GM12801 (cell line): ENCODE measurements around the gene TCERG1L.

Experiments used
- TF ChIP-seq, protein P1 (sequence below): IDR thresholded peaks from one replicate; pipeline ENCODE4 v1.5.1; 2011; ENCODE audit warnings: control low read depth; ENCODE audit not compliant: insufficient read length; ENCODE audit errors: extremely low read depth

Gene TCERG1L

DNA sequence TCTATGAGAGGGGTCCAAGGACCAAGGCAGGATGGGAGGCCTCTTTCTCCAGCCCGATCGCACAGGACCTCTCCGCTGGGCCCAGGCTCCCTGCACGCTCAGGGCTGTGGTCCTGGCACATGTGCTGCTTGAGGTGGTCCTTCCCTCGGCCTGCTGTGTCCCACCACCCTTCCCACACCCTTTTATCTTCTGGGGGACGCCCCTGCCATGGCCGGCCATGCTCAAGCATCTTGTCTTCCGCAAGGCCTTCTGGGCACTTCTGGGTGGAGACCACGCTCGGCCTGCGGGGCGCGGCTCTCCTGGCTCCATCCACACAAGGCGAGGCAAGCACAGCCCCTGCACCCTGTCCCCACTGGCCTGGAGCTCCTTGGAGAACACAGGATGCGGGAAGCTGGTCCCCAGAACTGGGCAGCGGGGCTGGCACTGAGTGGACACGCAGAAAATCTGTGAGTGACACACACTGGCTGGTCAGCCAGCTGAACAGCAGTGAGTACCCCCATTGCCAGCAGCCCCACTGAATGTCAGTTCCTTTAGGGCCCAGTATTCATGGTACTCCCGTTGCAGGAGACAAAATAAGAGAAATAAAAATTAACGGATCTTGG is 115.9 kb downstream of the TCERG1L start:
- TF ChIP-seq, protein P1, sequence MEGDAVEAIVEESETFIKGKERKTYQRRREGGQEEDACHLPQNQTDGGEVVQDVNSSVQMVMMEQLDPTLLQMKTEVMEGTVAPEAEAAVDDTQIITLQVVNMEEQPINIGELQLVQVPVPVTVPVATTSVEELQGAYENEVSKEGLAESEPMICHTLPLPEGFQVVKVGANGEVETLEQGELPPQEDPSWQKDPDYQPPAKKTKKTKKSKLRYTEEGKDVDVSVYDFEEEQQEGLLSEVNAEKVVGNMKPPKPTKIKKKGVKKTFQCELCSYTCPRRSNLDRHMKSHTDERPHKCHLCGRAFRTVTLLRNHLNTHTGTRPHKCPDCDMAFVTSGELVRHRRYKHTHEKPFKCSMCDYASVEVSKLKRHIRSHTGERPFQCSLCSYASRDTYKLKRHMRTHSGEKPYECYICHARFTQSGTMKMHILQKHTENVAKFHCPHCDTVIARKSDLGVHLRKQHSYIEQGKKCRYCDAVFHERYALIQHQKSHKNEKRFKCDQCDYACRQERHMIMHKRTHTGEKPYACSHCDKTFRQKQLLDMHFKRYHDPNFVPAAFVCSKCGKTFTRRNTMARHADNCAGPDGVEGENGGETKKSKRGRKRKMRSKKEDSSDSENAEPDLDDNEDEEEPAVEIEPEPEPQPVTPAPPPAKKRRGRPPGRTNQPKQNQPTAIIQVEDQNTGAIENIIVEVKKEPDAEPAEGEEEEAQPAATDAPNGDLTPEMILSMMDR, result no peak

DNA sequence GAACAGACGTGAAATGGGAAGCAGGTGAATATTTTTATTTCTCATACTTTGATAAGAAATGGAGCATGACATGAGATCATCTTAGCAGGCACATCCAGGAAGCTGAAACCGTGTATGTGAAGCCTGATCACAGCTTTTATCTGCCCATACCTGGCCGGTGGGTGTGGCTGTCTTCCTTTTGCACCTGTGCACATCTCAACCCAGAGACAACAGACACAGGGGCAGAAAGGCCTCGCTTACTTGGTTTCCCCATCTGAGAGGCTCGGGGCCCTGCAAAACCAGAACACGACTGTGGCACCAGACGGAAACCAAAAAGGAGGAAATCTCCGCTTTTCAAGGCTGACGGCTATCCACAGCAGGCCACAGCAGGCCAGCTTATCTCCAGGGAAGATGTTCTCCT is 116.4 kb downstream of the TCERG1L start:
- TF ChIP-seq, protein P1, result no peak

DNA sequence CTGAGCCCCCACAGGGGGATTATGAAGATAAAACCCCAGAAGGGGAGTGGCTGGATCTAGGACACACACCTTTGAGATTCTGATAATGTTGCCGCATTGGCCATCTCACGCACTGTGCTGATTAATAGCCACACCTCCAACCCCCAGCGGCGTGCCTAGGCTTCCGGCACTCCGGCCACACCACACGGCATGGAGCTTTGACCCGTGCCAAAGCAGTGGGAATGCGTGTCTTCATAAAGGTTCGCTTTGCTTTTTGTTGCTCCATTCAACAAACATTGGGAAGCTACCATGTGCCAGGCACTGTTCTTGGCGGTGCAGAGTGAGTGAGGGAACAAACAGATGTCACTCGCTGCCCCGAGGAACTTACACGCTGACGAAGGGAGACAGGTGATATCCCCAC is 117.6 kb downstream of the TCERG1L start:
- TF ChIP-seq, protein P1, result no peak

DNA sequence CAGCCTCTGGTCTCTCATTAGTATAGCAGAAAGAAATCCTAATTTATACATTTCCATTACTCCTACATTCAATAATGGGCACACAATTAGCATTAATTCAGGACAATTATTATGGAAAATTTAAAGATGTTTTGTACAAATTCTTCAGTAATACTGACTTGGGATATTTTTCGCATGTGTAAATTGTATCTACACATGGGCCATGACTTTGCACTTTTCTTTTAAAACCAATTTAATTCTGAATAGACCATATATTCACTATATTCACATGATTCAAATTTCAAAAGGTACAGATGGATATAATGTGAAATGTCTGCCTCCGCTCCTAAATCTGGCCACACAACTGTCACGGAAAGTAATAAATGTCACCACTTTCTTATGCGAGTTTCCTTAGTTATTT is 123.0 kb downstream of the TCERG1L start:
- TF ChIP-seq, protein P1, result no peak

DNA sequence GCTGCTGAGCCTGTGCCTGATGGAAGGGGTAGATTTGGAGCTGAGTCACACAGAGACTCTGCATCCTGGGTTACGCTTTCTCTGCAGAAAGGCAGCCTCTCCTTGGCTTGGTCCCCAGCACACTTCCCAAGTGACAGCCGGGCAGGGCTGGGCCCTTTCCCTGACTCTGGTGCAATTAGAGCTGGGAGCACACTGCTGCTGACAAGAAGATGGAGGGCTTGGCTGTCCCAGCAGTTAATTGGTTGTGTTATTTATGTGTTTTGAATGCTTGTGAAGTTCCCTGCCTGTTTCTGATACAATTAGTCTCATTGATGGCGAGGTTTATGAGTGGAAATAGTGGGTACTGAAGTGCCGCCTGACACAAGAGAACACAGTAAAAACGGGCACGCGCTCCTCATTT is 123.6 kb downstream of the TCERG1L start:
- TF ChIP-seq, protein P1, result no peak

DNA sequence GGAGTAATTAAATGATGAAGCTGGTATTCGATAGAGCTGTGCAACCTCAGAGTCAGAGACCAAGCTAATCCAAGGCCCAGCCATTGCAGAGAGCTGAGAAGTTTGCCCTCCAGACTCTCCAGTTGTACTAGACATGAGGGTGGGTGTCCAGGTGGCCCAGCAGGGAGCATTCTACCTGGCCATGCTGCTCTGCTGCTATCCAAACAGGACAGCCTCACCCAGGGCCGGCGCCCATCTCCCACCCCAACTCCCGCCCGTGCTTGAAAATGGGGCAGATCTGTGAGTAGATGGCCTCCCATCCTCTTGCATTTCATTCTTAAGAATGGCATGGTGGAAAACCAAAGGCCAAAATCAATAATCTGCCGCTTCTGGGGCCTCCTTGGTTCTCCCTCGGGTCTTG is 124.2 kb downstream of the TCERG1L start:
- TF ChIP-seq, protein P1, result no peak

DNA sequence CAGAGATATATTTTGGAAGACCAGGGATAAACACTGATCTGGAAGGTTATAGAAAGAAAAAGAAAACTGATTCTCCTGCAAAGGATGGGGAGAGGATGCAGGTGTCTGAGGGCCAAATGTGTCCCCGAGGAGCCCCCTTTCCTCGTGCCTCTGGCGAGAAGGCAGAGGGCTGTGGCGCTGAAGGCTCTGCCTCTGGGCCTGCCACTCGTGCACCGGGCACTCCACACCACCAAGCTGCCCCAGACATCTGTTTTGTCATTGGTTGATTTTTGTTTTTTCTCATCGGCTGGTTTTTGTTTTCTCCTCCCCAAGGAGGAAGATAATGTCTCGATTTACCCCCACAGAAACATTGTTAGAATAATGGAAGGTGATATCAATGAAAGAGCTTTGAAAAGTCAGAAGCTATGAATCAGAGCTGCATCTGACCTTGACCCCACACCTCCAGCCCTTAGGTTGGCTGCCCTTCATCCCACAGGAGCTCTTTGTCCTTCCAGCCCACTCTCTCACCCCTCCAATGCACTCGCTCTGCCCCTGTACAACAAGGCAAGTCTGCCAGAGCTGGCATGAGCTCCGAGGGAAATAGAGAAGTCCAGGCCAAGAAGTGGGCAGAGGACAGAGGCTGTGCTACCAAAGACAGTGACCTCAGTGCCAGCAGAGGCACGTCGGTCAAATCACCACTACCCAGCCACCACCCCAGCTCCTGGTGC is 124.8 kb downstream of the TCERG1L start:
- TF ChIP-seq, protein P1, result no peak
